T-cell (primary cell): Measurements from ENCODE around the gene LSM5. TPM values are rescaled to one million over a fixed set of nuclear protein-coding genes. Genes with fewer than 3 reads are reported as not detected.

Experiments
- ATAC-seq, 4 experiments: fragments of 200-7000 bp in 3 of 4; fragments of 150-1000 bp in 1 of 4; cut with Tn5 transposase; replicated peaks in 1 of 4; 1 replicate in 3 of 4; 2 replicates in 1 of 4; pipeline ENCODE4 v1.10.0; 2021; ENCODE audit warnings: moderate library complexity in 3 of 4, mild to moderate bottlenecking in 2 of 4, moderate number of reproducible peaks in 1 of 4
- CTCF ChIA-PET, 2 donors: fragments of 300-600 bp; sonication (Branson Sonifier 250); formaldehyde crosslinking; loops; one replicate each; lab custom pipeline; 2022; ENCODE audit warnings: antibody characterized with exemption in 2 of 2; lab: Charles Lee
- POLR2A ChIA-PET, 2 donors: fragments of 300-600 bp; sonication (Branson Sonifier 250); formaldehyde crosslinking; loops; one replicate each; lab custom pipeline; 2022; ENCODE audit warnings: antibody characterized with exemption in 2 of 2; lab: Charles Lee
- DNase-seq, 35 experiments: peaks; one replicate each; pipeline versions ENCODE4 v3.0.0 to v3.0.0-alpha.2; 2013 to 2023
- H3K27ac ChIP-seq: one replicate; pipeline ENCODE4 v1.5.1; 2013; ENCODE audit warnings: low read length
- H3K27me3 ChIP-seq, 2 experiments: replicated peaks in 1 of 2; 1 replicate in 1 of 2; 2 replicates in 1 of 2; pipeline versions ENCODE4 v1.6.1 to v1.7.0; 2013; ENCODE audit warnings: low read length in 1 of 2, mixed read lengths in 1 of 2; ENCODE audit not compliant: control insufficient read depth in 2 of 2, insufficient read depth in 2 of 2; ENCODE audit errors: extremely low read depth in 1 of 2
- H3K36me3 ChIP-seq, 2 donors: 1 replicate in 1 of 2; 2 replicates in 1 of 2; pipeline versions ENCODE4 v1.6.1 to v1.7.0; 2013; ENCODE audit warnings: low read length in 1 of 2; ENCODE audit not compliant: control insufficient read depth in 2 of 2, insufficient read depth in 1 of 2; ENCODE audit errors: extremely low read depth in 1 of 2
- H3K4me1 ChIP-seq, 2 experiments: 1 replicate in 1 of 2; 2 replicates in 1 of 2; pipeline versions ENCODE4 v1.6.1 to v1.7.0; 2013; ENCODE audit warnings: low read length in 2 of 2, mixed read lengths in 1 of 2; ENCODE audit not compliant: insufficient read depth in 2 of 2, control insufficient read depth in 1 of 2; ENCODE audit errors: extremely low read depth in 1 of 2
- H3K4me3 ChIP-seq, 2 donors: 1 replicate in 1 of 2; 2 replicates in 1 of 2; pipeline versions ENCODE4 v1.5.1 to v1.7.0; 2013; ENCODE audit warnings: mild to moderate bottlenecking in 2 of 2, low read length in 1 of 2, moderate library complexity in 1 of 2; ENCODE audit not compliant: control insufficient read depth in 1 of 2; ENCODE audit errors: extremely low read depth in 1 of 2
- H3K9me3 ChIP-seq: 2 replicates; pipeline ENCODE4 v1.7.0; 2013
- H3K27ac Mint-ChIP-seq, 2 donors: one replicate each; pipeline ENCODE4 v1.8.0; 2020 to 2021; ENCODE audit warnings: mild to moderate bottlenecking in 2 of 2, mixed read lengths in 2 of 2
- H3K27me3 Mint-ChIP-seq, 2 donors: one replicate each; pipeline ENCODE4 v1.8.0; 2021 to 2022; ENCODE audit warnings: mixed read lengths in 2 of 2
- H3K36me3 Mint-ChIP-seq: one replicate; pipeline ENCODE4 v1.8.0; 2021; ENCODE audit warnings: mixed read lengths
- H3K4me1 Mint-ChIP-seq, 3 donors: one replicate each; pipeline ENCODE4 v1.8.0; 2020 to 2022; ENCODE audit warnings: mixed read lengths in 3 of 3, mild to moderate bottlenecking in 1 of 3
- H3K4me3 Mint-ChIP-seq, 3 donors: one replicate each; pipeline ENCODE4 v1.8.0; 2020 to 2022; ENCODE audit warnings: mild to moderate bottlenecking in 3 of 3, mixed read lengths in 3 of 3, moderate library complexity in 3 of 3
- H3K9me3 Mint-ChIP-seq, 3 donors: one replicate each; pipeline ENCODE4 v1.8.0; 2020 to 2022; ENCODE audit warnings: mixed read lengths in 3 of 3
- WGBS: methylation state at CpG from one replicate; pipeline ENCODE4 v1.1.5; 2013; ENCODE audit warnings: missing lambda C conversion rate; ENCODE audit not compliant: insufficient coverage; 5-methylcytosine and 5-hydroxymethylcytosine counted together
- total RNA-seq, 35 experiments: library from RNA in 6 of 35; stranded (reverse) in 6 of 35; fragments of 120-200 nt in 1 of 35; gene quantifications; one replicate each; pipeline versions ENCODE4 v1.2.1 to v1.2.4 and lab custom pipeline; 2013 to 2026

The LSM5 gene
- total RNA-seq (10 to 100 TPM; 26.7 to 31.6 (median 29.3) TPM), total RNA-seq (lab: John Stamatoyannopoulos, UW) (20.8 to 111 (median 33.2) reads per million in 29 experiments)
- total RNA-seq (2013) = 47.9 TPM

DNA sequence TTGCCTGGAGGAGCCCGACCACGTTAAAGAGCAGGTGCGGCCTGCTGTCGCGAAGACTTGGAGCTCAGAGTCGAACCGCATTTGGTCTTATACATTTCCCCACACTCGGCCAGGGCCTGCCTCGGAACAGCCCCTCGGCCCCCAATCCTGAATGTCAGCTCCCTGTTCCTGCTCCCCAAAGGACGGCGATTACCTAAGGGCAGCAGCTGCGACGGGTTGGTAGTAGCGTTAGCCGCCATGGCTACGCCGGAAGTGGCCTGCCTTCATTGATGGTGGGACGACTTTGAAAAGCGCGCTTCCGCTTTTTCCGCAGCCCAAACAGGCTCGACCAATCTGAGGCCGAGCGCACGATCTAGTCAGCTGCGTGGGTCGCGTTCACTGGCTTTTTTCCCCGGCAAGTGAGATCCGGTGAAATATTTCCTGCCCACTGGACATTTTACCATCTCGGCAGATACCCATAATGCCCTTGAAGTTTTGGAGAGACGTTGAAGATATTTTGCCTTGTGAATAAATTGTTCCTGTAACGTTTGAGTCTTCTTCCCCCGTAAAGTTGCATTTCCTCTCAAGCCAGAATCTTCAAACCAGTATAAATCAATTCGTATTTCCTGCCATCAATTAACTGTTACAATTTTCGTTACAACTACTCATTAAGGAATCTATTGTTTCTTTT is at the start of gene LSM5:
Gene LSM5, minus strand, starts transcription at position 254 of the 670 bp plus-strand sequence. Its CDS starts 15 bp downstream, at position 239.
- WGBS = 0% methylated on average over 29 of the region's 38 CpGs
- DNase-seq = peak; percentile 80 to 94 (median 88)
- Mint-ChIP-seq H3K9me3 (no peaks in the 10 kb centered on the region), H3K4me1 (peaks cover 36 to 46% (median 38%) of the 10 kb centered on the region in 3 donors), H3K4me3 (peak within 1 kb of the TSS; percentile 88 to 96 (median 89)), H3K27me3 (no peaks in the 10 kb centered on the region), H3K36me3 (peaks cover 14% of the 10 kb centered on the region), H3K27ac (peak within 1 kb of the TSS; percentile 92 to 96)
- Histone ChIP-seq H3K36me3 (peaks cover 0 to 9% of the 10 kb centered on the region in 2 donors), H3K4me3 (peak within 1 kb of the TSS; percentile 67 to 91), H3K9me3 (no peaks in the 10 kb centered on the region), H3K27me3 (no peaks in the 10 kb centered on the region), H3K27ac (peak within 1 kb of the TSS; percentile 83), H3K4me1 (peaks cover 8 to 17% of the 10 kb centered on the region in 2 experiments)
- ATAC-seq = peak; percentile 68 to 83 (median 76)
- CTCF ChIA-PET = interaction anchor here (0.5 to 1.0 kb wide), 6 partner anchors 10 to 638 kb away, joined by 3 to 5 read pairs (median 4); no protein-coding TSS in a partner anchor
- POLR2A ChIA-PET = interaction anchor here (0.6 to 0.7 kb wide), 2 partner anchors 29 to 654 kb away, joined by 3 to 6 read pairs; no protein-coding TSS in a partner anchor

DNA sequence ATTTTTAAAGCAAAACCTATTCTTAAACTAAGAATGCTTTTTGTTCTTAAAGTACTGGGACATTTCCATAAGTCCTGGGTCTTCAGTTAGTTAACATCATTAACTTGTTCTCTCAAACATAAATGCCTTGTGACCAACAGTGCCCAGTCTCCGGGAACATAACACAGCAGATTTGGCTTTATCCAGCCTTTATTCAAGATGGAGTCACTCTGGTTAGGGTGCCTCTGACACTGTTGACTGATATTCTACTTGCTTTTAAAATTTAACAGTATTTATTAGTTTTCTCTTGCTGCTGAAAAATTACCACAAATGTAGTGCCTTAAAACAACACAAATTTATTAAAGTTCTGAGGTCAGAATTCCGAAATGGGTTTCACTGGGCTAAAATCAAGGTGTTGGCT is 49.2 kb upstream of the LSM5 start:
- H3K27me3 ChIP-seq = no peaks in the 10 kb centered on the region
- no peak overlapping the region for H3K4me3 Mint-ChIP-seq
- no peaks in the 10 kb centered on the region for H3K9me3 Mint-ChIP-seq
- CTCF ChIA-PET = no interaction called here
- WGBS = 100% methylated on average over 1 of the region's 2 CpGs
- H3K4me1 ChIP-seq = no peaks in the 10 kb centered on the region
- H3K36me3 ChIP-seq = peaks cover 0 to 16% of the 10 kb centered on the region in 2 donors
- H3K4me3 ChIP-seq = no peak overlapping the region
- POLR2A ChIA-PET = interaction anchor here in 1 of 2 donors (0.6 kb wide), 1 partner anchor 138 kb away, joined by 3 read pairs; no protein-coding TSS in a partner anchor
- ATAC-seq = no peak
- no peak overlapping the region for H3K27ac ChIP-seq
- DNase-seq = no peak
- peaks cover 13% of the 10 kb centered on the region for H3K36me3 Mint-ChIP-seq
- no peak overlapping the region for H3K27ac Mint-ChIP-seq
- H3K9me3 ChIP-seq = no peaks in the 10 kb centered on the region
- no peaks in the 10 kb centered on the region for H3K27me3 Mint-ChIP-seq
- H3K4me1 Mint-ChIP-seq = peaks cover 35 to 49% (median 43%) of the 10 kb centered on the region in 3 donors

DNA sequence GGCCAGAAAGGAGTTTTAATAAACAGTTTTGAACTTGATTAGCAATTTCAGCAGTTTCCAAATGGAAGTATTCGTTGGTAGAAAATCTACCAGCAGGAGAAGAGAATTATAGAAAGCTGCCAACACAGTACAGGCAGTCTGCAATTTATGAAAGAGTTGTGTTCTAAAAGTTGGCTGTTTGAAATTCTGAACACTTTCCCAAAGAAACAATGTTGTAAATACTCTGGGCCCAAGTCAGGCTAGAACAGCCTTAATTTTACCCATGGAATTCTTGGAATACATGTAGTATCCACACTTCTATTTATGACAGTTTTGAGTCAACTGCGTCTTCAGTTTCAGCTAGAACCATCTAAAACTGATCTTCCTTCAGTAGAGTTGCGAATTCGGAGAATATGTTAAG is 47.6 kb upstream of the LSM5 start:
- DNase-seq = no peak
- 100% methylated on average over 1 of the region's 4 CpGs for WGBS
- ChIA-PET CTCF (no interaction called here), POLR2A (no interaction called here)
- Mint-ChIP-seq H3K27ac (no peak overlapping the region), H3K27me3 (no peaks in the 10 kb centered on the region), H3K4me1 (peaks cover 28 to 48% (median 41%) of the 10 kb centered on the region in 3 donors), H3K4me3 (no peak overlapping the region), H3K36me3 (no peaks in the 10 kb centered on the region), H3K9me3 (no peaks in the 10 kb centered on the region)
- Histone ChIP-seq H3K27me3 (no peaks in the 10 kb centered on the region), H3K9me3 (no peaks in the 10 kb centered on the region), H3K4me3 (no peak overlapping the region), H3K4me1 (peaks cover 0 to 4% of the 10 kb centered on the region in 2 experiments), H3K27ac (no peak overlapping the region), H3K36me3 (peaks cover 0 to 3% of the 10 kb centered on the region in 2 donors)
- no peak for ATAC-seq

DNA sequence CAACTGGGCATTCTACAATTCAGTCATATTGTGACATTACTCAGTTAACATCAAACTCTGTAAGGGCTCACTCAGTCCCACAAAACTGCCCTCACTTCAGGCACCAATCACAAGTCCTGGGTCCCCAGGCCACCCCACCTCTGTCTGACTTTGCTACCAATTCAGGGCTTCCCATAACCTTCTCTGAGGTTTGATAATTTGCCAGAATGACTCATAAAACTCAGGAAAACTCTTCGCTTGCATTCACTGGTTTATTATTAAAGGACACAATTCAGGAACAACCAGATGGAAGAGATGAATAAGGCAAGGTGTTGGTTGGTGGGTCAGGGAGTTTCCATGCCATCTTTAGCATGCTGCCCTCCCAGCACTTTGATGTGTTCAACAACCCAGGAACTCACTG is 46.4 kb upstream of the LSM5 start:
- H3K27ac Mint-ChIP-seq = no peak overlapping the region
- H3K36me3 ChIP-seq = peaks cover 0 to 10% of the 10 kb centered on the region in 2 donors
- H3K36me3 Mint-ChIP-seq = no peaks in the 10 kb centered on the region
- WGBS = no CpG with 5 or more reads among the region's 1 CpG
- DNase-seq = no peak
- ChIA-PET POLR2A (no interaction called here), CTCF (interaction anchor here in 1 of 2 donors (0.6 kb wide), 1 partner anchor 57 kb away, joined by 3 read pairs; no protein-coding TSS in a partner anchor)
- peaks cover 28 to 58% (median 46%) of the 10 kb centered on the region in 3 donors for H3K4me1 Mint-ChIP-seq
- ATAC-seq = no peak
- H3K27me3 ChIP-seq = no peaks in the 10 kb centered on the region
- peaks cover 0 to 8% of the 10 kb centered on the region in 2 experiments for H3K4me1 ChIP-seq
- H3K9me3 ChIP-seq = no peaks in the 10 kb centered on the region
- H3K4me3 ChIP-seq = no peak overlapping the region
- no peaks in the 10 kb centered on the region for H3K9me3 Mint-ChIP-seq
- no peak overlapping the region for H3K27ac ChIP-seq
- no peak overlapping the region for H3K4me3 Mint-ChIP-seq
- H3K27me3 Mint-ChIP-seq = no peaks in the 10 kb centered on the region

DNA sequence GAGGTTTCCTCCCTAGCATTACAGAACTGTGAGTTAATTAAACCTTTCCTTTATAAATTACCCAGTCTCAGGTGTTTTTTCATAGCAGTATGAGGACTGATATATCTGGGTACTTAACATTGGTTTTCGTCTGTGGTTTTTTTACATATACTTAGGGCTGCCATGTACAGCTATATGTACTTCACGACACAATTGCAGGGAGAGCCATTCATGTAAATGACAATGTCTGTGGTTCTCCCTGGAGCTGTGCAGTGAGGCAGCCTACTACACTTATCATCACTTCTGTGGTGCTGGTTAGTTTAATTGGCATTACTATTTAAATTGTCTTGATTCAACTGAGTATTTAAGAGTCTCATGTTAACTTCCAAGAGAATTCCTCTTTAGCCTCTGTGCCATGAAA is 45.8 kb upstream of the LSM5 start:
- H3K4me1 Mint-ChIP-seq = peaks cover 28 to 59% (median 46%) of the 10 kb centered on the region in 3 donors
- WGBS = no CpG with 5 or more reads among the region's 2 CpGs
- Histone ChIP-seq H3K4me3 (no peak overlapping the region), H3K9me3 (no peaks in the 10 kb centered on the region), H3K27ac (no peak overlapping the region), H3K36me3 (peaks cover 0 to 10% of the 10 kb centered on the region in 2 donors), H3K4me1 (peaks cover 0 to 10% of the 10 kb centered on the region in 2 experiments), H3K27me3 (no peaks in the 10 kb centered on the region)
- H3K9me3 Mint-ChIP-seq = no peaks in the 10 kb centered on the region
- no peaks in the 10 kb centered on the region for H3K27me3 Mint-ChIP-seq
- no peaks in the 10 kb centered on the region for H3K36me3 Mint-ChIP-seq
- H3K27ac Mint-ChIP-seq = no peak overlapping the region
- DNase-seq (no peak), ATAC-seq (no peak)
- ChIA-PET CTCF (no interaction called here), POLR2A (no interaction called here)
- no peak overlapping the region for H3K4me3 Mint-ChIP-seq

DNA sequence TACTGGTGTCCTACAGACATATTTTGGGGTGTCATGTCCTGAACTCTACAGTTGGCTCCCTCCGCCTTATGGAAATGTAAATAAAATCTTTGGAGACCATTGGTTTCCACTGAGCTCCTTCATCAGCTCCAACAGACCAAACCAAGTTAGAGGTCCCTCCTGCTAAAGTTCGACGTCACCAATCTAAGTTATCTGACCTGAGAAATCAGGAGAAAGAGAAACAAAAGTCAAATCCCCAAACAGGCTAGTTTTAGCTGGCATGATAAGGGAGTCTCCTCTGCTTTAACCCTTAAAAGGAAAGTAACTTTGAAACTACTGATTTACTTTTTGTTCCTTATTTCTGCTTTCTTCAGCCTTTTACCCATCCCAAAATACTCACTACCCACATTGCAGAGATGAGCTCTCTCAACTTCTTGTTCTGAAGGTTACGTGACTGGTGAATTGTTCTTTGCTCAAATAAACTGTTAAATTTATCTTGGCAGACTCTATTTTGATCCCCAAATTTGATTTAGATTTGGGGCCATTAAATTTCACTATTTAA is 45.1 kb upstream of the LSM5 start:
- whole genome bisulfite sequencing = no CpG with 5 or more reads among the region's 4 CpGs
- H3K4me1 Mint-ChIP-seq = peaks cover 28 to 56% (median 42%) of the 10 kb centered on the region in 3 donors
- POLR2A ChIA-PET = no interaction called here
- Histone ChIP-seq H3K27me3 (no peaks in the 10 kb centered on the region), H3K9me3 (no peaks in the 10 kb centered on the region), H3K27ac (no peak overlapping the region), H3K4me3 (no peak overlapping the region), H3K4me1 (peaks cover 0 to 10% of the 10 kb centered on the region in 2 experiments), H3K36me3 (peaks cover 0 to 10% of the 10 kb centered on the region in 2 donors)
- H3K9me3 Mint-ChIP-seq = no peaks in the 10 kb centered on the region
- DNase-seq (no peak), ATAC-seq (no peak)
- no peaks in the 10 kb centered on the region for H3K27me3 Mint-ChIP-seq
- H3K27ac Mint-ChIP-seq = no peak overlapping the region
- H3K4me3 Mint-ChIP-seq = no peak overlapping the region
- no peaks in the 10 kb centered on the region for H3K36me3 Mint-ChIP-seq
- CTCF ChIA-PET = no interaction called here
